Bronchus fibroblast of lung (primary cell): ENCODE data around the gene NPDC1. TPM values are rescaled to one million over a fixed set of nuclear protein-coding genes. Genes with fewer than 3 reads are reported as not detected.

Experiments
- total RNA-seq: library from RNA; depleted of rRNA; stranded (reverse); fragments of >200 nt; gene quantifications from 2 replicates; pipeline ENCODE4 v1.2.3, GENCODE V29; 2015

The NPDC1 gene, protein sequence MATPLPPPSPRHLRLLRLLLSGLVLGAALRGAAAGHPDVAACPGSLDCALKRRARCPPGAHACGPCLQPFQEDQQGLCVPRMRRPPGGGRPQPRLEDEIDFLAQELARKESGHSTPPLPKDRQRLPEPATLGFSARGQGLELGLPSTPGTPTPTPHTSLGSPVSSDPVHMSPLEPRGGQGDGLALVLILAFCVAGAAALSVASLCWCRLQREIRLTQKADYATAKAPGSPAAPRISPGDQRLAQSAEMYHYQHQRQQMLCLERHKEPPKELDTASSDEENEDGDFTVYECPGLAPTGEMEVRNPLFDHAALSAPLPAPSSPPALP
- total RNA-seq, result 18.7 and 19.6 TPM in 2 replicates

DNA sequence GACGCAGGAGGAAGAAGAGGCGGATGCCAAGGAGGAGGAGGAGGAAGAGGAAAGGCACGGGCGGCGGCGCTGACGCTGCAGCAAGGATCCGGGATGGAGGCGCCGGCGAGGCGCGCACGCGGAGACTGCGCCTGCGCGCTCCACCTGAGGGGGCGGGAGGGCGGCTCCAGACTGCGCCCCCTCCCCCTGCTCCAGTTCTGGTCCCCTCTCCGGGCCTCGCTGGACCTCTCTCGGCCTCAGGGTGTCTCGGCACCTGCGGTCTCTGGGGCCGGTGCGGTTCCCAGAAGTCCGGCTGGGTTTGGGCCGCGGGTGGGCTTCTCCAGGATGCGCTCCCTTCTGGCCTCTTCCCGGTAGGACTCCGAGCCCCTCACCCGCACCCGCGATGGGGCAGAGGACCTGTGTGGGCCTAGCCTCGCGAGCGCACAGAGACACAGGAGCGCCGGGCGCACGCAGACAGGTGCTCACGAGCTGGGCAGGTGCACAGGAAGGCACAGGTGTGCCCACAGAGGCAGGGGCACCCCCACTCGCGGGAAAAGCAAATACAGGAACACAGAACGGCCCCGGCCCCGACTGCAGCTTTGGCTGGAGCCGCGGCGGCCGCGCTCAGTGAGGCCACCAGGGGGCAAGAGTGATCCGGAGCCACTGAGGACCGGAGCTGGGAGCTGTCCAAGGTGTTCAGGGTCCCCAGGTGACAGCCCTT, at the start of gene NPDC1:
TSS of gene NPDC1 (minus strand) at position 90 of the 700 bp plus-strand sequence. CDS start 188 bp downstream, outside the sequence.

DNA sequence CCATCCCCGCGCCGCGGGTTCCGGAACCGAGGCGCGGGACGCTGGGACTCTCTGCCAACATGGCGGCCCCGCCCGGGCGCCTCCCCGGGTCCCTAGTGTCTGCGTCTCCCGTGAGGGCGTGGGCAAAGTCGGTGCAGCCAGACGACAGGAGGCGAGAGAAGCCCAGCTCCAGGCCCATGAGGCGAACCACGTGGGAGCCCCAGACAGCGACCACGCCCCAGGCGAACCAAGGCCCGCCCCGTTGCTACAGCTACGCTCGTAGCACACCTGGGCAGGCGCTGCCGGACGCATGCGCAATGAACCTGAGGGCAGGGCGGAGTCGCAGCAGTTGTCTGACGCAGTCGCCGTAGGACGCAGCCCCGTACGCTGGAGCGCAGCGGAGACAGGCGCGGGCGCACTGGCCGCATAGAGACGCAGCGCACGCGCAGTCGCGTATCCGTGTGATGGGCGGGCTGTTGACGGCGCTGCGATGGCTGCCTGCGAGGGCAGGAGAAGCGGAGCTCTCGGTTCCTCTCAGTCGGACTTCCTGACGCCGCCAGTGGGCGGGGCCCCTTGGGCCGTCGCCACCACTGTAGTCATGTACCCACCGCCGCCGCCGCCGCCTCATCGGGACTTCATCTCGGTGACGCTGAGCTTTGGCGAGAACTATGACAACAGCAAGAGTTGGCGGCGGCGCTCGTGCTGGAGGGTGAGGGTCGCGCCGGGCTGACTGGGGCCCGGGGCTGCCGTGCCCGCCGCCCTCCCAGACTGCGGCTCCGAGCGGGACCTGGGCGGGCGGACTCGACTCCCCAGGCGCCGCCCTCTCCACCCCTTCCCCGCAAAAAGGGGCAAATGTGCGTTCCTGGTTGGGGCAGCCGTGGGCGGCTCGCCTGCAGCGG, 40.8 kb upstream of the NPDC1 start, which contains the start of gene MAN1B1:
TSS of gene MAN1B1 (plus strand) at position 455 of the 878 bp plus-strand sequence. CDS start at position 470, 15 bp downstream.

DNA sequence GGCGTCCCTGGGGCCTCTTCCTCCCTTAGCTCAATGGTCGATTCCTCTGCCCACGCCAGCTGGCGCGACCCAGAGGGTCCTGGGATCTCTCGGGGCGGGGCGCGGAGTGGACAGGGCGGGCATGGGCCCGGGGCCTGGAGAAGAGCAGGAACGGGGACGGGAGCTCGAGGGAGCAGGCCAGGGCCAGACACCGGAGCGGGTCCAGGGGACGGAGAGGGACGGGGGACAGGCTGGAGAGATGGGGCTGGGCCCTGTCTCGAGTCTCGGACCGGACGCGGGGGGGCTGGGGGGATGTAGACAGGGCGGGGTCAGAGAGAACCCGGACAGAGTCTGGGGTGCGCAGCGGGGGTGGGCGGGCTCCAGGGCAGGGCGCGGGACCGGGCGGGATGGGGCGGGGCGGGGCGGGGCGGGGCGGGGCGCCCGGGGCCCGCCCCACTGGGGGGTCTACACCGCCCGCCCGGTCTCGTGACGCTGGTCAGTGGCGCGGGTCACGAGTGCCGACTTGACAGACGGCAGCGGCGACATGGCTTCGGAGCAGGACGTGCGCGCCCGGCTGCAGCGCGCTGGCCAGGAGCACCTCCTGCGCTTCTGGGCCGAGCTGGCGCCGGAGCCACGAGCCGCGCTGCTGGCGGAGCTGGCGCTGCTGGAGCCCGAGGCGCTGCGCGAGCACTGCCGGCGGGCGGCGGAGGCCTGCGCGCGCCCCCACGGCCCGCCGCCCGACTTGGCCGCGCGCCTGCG, 31.2 kb upstream of the NPDC1 start, which contains the start of gene UAP1L1:
TSS of gene UAP1L1 (plus strand) at position 508 of the 738 bp plus-strand sequence. CDS start at position 524, 16 bp downstream.

DNA sequence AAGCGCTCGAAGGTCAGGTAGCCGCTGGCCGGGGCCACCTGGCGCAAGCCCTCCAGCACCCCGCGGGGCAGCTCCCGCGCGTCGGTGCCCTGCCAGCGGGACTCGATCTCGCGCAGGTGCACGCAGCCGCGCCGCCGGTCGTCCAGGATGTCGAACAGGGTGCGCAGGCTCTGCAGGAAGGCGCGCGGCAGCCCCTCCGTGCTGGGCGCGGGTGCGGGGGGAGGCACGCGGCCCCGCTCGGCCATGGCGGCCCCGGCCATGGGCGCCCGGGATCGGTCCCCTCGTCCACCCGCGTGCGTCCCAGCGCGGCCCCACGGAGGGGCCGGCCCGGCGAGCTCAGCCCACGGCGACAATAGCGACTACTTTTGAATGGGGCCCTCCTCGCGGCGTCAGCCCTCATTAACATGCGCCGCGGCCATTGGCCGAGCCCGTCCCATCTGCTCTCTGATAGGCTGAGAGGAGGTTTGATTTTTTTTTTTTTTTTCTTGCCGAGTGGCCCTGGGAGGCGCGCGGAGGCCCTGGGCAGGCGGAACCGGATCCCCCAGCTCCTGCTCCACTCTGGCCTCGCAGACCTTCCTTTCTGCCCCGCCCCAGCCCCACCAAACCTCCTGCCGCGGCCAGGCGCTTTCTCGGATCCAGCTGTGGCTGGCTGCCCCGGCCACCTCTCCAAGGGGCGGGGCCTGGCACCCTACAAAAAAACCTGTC, 24.4 kb upstream of the NPDC1 start, which contains the start of gene SAPCD2:
TSS of gene SAPCD2 (minus strand) at position 357 of the 705 bp plus-strand sequence. CDS start at position 260, 97 bp downstream.

DNA sequence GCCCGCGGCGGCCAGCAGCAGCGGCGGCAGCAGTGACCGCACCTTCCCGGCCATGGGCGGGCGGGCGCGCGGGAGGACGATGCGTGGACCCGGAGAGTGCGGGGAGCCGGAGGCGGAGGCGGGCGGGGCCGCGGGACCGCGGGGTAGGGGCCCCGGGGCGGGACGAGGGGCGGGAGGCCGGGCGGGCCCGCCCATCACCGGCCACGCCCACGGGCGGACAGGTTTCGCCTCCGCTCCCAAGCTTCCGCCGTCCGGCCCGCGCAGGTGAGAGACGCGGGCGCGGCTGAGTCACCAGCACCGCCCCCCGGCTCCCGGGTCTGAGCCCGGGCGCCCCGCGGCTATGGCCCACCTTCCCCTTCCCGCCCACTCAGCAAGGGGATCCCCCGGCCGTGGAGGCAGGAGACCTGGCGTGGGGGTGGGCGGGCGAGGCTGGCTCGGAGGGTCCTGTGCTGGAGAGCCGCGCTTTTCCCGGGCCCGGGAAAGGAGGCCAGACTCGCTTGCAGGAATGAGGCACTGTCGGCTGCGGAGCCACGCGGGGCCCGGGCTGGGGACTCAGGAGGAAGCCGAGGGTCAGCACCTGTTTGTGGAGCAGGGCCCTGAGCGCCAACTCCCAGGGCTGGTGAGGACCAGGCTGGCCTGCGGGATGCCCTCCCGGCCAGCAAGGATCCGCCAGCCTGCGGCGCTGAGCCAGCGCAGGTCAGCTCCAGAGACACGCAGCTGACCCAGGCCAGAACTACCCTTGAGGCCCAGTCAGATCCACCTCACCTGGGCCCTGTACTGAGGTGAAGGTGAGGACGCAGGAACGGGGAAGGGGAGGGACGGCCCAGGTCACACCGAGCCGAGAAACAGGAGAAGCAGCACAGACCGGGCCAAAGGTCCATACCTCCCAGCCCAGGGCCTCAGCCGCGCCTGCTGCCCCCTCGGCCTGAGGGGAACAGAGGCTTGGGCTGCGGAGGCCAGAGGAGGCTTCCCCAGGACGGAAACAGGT, 8.3 kb upstream of the NPDC1 start, which contains the start of gene ENTPD2:
TSS of gene ENTPD2 (minus strand) at position 118 of the 988 bp plus-strand sequence. CDS start at position 54, 64 bp downstream.

DNA sequence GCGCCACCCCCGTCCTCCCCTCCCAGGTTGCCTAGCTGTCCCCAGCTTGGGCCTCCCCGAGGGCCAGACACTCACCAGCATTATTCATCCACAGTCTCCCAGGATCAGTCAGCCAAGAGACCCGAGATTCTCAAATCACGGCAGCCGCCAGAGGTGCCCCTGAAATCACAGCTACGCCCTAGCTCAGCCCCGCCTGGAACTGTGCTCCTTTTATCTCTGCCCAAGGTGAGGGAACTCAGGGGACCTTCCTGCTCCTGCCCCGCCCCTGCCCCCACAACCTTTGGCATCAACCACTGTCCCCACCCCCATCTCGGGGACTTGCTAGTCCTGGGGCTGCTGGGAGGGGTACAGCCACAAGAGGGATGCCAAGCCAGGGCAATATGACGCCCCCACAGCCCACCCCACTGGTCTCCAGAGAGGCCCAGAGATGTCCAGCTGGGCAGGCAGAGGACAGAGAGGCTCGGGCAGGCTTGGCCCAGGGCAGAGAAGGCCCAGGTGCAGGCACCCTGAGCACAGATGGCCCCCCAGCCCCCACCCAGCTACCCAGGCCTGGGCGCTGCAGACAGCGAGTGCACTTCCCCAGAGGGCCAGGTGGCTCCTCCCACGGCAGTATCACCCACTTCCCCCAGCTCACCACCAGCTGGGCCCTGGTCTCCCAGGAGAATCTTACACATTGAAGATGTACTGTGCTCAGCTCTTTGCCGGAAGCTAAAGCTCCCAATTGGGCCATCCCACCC, 13.9 kb downstream of the NPDC1 start, which contains the start of gene FUT7:
TSS of gene FUT7 (minus strand) at position 185 of the 737 bp plus-strand sequence. CDS start at position 88, 97 bp downstream.

DNA sequence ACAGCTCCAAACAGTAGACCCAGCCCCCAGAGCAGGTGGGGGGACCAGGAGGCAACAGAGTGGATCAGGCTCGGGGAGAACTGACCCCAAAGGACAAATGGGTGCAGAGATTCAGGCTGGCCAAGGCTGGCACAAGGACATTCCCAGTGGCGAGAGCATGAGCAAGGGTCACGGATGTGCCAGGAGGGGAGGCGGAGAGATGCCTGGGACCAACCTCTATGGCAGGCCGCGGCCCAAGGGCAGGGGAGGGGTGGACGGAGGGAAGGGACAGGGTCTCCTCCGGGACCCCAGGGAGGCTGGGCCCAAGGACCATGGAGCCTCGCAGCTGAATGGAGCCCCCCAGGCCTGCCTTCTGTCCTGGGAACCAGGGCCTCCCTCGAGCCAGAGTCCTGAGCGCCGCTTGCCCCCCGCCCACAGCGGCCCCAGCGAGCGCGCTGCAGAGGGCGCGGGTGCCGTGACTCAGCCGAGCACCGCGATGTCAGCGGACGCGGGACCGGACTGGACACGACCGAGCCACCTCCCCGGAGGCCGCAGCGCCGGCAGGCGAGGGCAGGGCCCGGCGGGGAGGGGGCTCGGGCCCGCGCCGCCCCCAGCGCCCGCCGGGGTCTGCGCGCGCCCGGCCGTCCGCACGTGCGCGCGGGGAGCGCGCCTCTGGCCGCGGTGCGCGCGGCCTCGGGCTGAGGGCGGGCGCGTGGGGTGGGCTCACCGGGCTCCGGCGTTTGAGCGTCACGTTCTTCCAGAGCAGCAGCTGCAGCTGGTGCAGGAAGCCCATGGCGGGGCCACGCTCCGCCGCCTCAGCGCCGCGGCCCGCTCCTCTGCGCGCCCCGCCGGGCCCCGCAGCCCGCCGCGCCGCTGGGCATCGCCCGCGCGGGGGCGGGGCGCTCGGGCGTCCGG, 18.4 kb downstream of the NPDC1 start, which contains the start of gene ABCA2:
TSS of gene ABCA2 (minus strand) at position 869 of the 894 bp plus-strand sequence. CDS start at position 772, 97 bp downstream.

DNA sequence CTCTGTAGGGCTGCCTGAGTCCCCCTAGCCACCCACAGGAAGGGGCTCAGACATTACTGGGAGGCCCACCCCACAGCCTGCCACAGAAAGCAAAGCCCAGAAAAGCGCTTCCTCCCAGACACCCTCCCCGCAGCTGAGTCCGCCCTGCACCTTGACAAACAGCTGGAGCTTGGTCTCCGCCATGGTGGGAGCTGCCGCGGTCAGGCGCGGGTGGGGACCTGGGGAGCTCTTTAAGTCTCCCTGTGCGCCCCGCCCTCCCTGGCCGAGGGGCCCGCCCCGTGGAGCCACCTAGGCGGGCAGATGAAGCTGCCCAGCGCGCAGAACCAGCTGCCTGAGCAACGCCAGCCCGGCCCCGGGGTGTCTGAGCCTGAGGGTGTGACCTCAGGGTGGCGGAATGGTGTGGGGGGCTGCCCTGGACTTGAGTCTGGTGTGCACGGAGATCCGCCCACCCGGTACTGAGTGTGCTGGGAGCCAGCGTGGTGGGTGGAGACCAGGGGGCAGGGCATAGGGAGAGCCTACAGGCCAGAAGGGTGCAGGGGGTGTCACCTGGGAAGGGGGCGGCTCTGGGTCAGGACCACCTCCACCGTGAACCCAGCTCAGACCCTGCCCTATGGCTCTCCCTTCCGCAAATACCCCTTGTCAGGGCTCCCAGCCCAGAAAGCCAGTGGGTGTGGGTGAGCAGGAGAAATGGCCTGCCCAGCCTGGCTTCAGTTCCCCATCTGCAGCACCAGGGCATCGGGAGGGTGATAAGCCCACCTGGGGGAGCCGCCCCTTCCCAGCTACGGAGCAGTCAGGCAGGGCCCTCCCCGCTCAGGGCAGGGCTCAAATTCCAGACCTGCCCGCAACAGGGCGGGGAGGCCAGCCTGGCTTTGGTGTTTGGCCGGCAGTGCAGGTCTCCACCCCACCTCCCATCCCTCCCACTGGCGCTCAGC, 49.4 kb downstream of the NPDC1 start, which contains the start of gene CLIC3:
TSS of gene CLIC3 (minus strand) at position 208 of the 932 bp plus-strand sequence. CDS start at position 183, 25 bp downstream.

DNA sequence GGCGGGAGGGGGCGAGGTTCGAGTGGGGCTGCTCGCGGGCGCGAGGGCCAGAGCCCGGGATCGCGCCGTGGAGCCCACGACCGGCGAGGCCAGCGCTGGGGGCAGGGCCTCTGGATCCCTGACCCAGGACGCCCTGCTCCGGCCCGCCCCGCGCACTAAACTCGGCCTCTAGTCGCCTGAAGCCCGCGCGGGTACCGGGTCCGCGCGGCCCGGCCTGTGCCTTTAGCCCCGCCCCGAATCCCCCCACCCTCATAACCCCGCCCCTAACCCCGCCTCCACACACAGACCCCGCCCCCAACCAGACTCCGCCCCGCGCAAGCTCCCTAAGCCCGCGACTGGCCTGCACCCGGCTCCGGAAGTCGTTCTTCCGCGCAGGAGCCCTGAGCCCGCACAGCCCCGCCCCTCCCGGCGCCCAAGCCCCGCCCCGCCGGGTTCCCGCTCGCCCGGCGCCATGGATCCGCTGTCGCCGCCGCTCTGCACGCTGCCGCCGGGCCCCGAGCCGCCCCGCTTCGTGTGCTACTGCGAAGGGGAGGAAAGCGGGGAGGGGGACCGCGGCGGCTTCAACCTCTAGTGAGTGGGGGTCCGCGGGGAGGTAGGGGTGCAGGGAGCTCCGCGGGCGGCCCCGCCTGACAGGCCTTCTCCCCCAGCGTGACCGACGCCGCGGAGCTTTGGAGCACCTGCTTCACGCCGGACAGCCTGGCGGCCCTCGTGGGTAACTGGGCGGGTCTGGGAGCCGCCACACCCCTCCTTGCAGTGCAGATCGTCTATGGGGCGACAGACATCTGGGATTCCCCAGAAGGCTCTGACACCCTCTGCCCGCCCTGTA, 53.8 kb downstream of the NPDC1 start, which contains the start of gene PAXX:
TSS of gene PAXX (plus strand) at position 430 of the 826 bp plus-strand sequence. CDS start at position 452, 22 bp downstream.

Other genes starting within 250 kb of the NPDC1 start
- gene CCDC183, start 249.8 kb downstream of the NPDC1 start, total RNA-seq, result under 0.01 TPM in 1 of 2 replicates, not detected in the other
- gene RABL6, start 238.2 kb downstream of the NPDC1 start, total RNA-seq, result 85.8 and 89.3 TPM in 2 replicates
- gene AJM1, start 203.7 kb downstream of the NPDC1 start, total RNA-seq, result 0.45 and 1.3 TPM in 2 replicates
- 119 and 125 TPM in 2 replicates for gene PHPT1, start 196.8 kb downstream of the NPDC1 start, total RNA-seq
- gene MAMDC4, start 193.8 kb downstream of the NPDC1 start, total RNA-seq, result 2.5 and 3.0 TPM in 2 replicates
- 491 and 504 TPM in 2 replicates for gene EDF1, start 179.9 kb downstream of the NPDC1 start, total RNA-seq
- 9.1 and 9.4 TPM in 2 replicates for gene TRAF2, start 159.7 kb downstream of the NPDC1 start, total RNA-seq
- 113 and 115 TPM in 2 replicates for gene FBXW5, start 101.4 kb downstream of the NPDC1 start, total RNA-seq
- gene C8G, start 100.9 kb downstream of the NPDC1 start, total RNA-seq, result not detected in 2 replicates
- not detected in 2 replicates for gene LCN12, start 93.9 kb downstream of the NPDC1 start, total RNA-seq
- 2.4 TPM in 1 of 2 replicates, not detected in the other for gene PTGDS, start 68.7 kb downstream of the NPDC1 start, total RNA-seq
- under 0.01 TPM in 1 of 2 replicates, not detected in the other for gene LCNL1, start 63.2 kb downstream of the NPDC1 start, total RNA-seq
- gene PAXX, start 53.8 kb downstream of the NPDC1 start, total RNA-seq, result 30.6 and 32.9 TPM in 2 replicates
- 1.3 and 4.0 TPM in 2 replicates for gene CLIC3, start 49.6 kb downstream of the NPDC1 start, total RNA-seq
- 8.5 and 9.4 TPM in 2 replicates for gene ABCA2, start 17.9 kb downstream of the NPDC1 start, total RNA-seq
- not detected in 2 replicates for gene FUT7, start 14.1 kb downstream of the NPDC1 start, total RNA-seq
- gene ENTPD2, start 7.9 kb upstream of the NPDC1 start, total RNA-seq, result not detected in 2 replicates
- 21.9 and 24.2 TPM in 2 replicates for gene SAPCD2, start 24.4 kb upstream of the NPDC1 start, total RNA-seq
- gene UAP1L1, start 31.3 kb upstream of the NPDC1 start, total RNA-seq, result 4.9 and 5.5 TPM in 2 replicates
- 56.0 and 72.4 TPM in 2 replicates for gene MAN1B1, start 40.8 kb upstream of the NPDC1 start, total RNA-seq
- gene DPP7, start 68.6 kb upstream of the NPDC1 start, total RNA-seq, result 66.6 and 69.7 TPM in 2 replicates
- gene GRIN1, start 93.0 kb upstream of the NPDC1 start, total RNA-seq, result not detected in 2 replicates
- gene LRRC26, start 123.9 kb upstream of the NPDC1 start, total RNA-seq, result not detected in 2 replicates
- gene TMEM210, start 125.9 kb upstream of the NPDC1 start, total RNA-seq, result not detected in 2 replicates
- 10.3 and 15.3 TPM in 2 replicates for gene ANAPC2, start 142.4 kb upstream of the NPDC1 start, total RNA-seq
- gene SSNA1, start 142.5 kb upstream of the NPDC1 start, total RNA-seq, result 75.8 and 84.9 TPM in 2 replicates
- 6.1 and 6.4 TPM in 2 replicates for gene TPRN, start 154.6 kb upstream of the NPDC1 start, total RNA-seq
- gene TMEM203, start 159.5 kb upstream of the NPDC1 start, total RNA-seq, result 43.1 and 47.9 TPM in 2 replicates
- 14.9 and 16.8 TPM in 2 replicates for gene NDOR1, start 159.5 kb upstream of the NPDC1 start, total RNA-seq
- 0.50 and 1.2 TPM in 2 replicates for gene RNF208, start 176.1 kb upstream of the NPDC1 start, total RNA-seq
- gene CYSRT1, start 179.0 kb upstream of the NPDC1 start, total RNA-seq, result 0.74 and 1.2 TPM in 2 replicates
- gene RNF224, start 181.3 kb upstream of the NPDC1 start, total RNA-seq, result under 0.01 TPM in 1 of 2 replicates, not detected in the other
- not detected in 2 replicates for gene SLC34A3, start 184.7 kb upstream of the NPDC1 start, total RNA-seq
- 795 and 833 TPM in 2 replicates for gene TUBB4B, start 195.1 kb upstream of the NPDC1 start, total RNA-seq
- not detected in 2 replicates for gene STPG3, start 205.1 kb upstream of the NPDC1 start, total RNA-seq
- 55.9 and 59.2 TPM in 2 replicates for gene NELFB, start 209.2 kb upstream of the NPDC1 start, total RNA-seq
- 33.9 and 36.5 TPM in 2 replicates for gene TOR4A, start 231.5 kb upstream of the NPDC1 start, total RNA-seq